Measurements from ENCODE around the gene FAM131B.

FAM131B gene

GRCh38 chr7:143345428-143345900 lies 17.0 kb downstream of the FAM131B start:
- Histone ChIP-seq H3K79me2 (ENCODE audit: control insufficient read depth, low read length) (no peaks in the 10 kb centered on the region), H3K4me1 (ENCODE audit: control insufficient read depth, low read length) (no peaks in the 10 kb centered on the region), H3K9me3 (ENCODE audit: control insufficient read depth, insufficient read depth, low read length) (no peaks in the 10 kb centered on the region), H3K27ac (ENCODE audit: low read depth, low read length) (no peak overlapping the region), H4K20me1 (ENCODE audit: control insufficient read depth, insufficient read depth, low read depth, low read length) (no peaks in the 10 kb centered on the region), H3F3A (ENCODE audit: control insufficient read depth, insufficient read depth) (no peaks in the 10 kb centered on the region), H3K4me3 (ENCODE audit: low read length) (no peak overlapping the region), H3K27me3 (ENCODE audit: control insufficient read depth, low read length) (peaks cover 26% of the 10 kb centered on the region), H3K36me3 (ENCODE audit: control insufficient read depth, low read length) (no peaks in the 10 kb centered on the region), H3K9me2 (replicated peaks; ENCODE audit: control insufficient read depth, low read length) (no peaks in the 10 kb centered on the region), H3K4me2 (ENCODE audit: low read length) (no peak overlapping the region)
- TF ChIP-seq CTCF (IDR thresholded peaks at IDR 0.05; ENCODE audit: low read depth, low read length, poor library complexity, severe bottlenecking) (no peak), EZH2phosphoT487 (IDR thresholded peaks at IDR 0.05; ENCODE audit: borderline replicate concordance, low read length) (no peak)

- Histone ChIP-seq H3K4me2 (ENCODE audit: low read length) (no peak overlapping the region), H4K20me1 (ENCODE audit: control insufficient read depth, insufficient read depth, low read depth, low read length) (no peaks in the 10 kb centered on the region), H3K4me3 (ENCODE audit: low read length) (no peak overlapping the region), H3K4me1 (ENCODE audit: control insufficient read depth, low read length) (no peaks in the 10 kb centered on the region), H3K27me3 (ENCODE audit: control insufficient read depth, low read length) (peaks cover 26% of the 10 kb centered on the region), H3K9me3 (ENCODE audit: control insufficient read depth, insufficient read depth, low read length) (no peaks in the 10 kb centered on the region), H3K27ac (ENCODE audit: low read depth, low read length) (no peak overlapping the region), H3F3A (ENCODE audit: control insufficient read depth, insufficient read depth) (no peaks in the 10 kb centered on the region), H3K36me3 (ENCODE audit: control insufficient read depth, low read length) (no peaks in the 10 kb centered on the region), H3K9me2 (replicated peaks; ENCODE audit: control insufficient read depth, low read length) (no peaks in the 10 kb centered on the region), H3K79me2 (ENCODE audit: control insufficient read depth, low read length) (no peaks in the 10 kb centered on the region)
- no peak for TF ChIP-seq EZH2phosphoT487 (IDR thresholded peaks at IDR 0.05; ENCODE audit: borderline replicate concordance, low read length)
- TF ChIP-seq CTCF (IDR thresholded peaks at IDR 0.05; ENCODE audit: low read depth, low read length, poor library complexity, severe bottlenecking), result no peak
These were observed 18.9 kb downstream of the FAM131B start for GRCh38 chr7:143343596-143343995.

GRCh38 chr7:143341842-143342241 lies 20.7 kb downstream of the FAM131B start:
- Histone ChIP-seq H3K36me3 (ENCODE audit: control insufficient read depth, low read length) (no peaks in the 10 kb centered on the region), H3K27ac (ENCODE audit: low read depth, low read length) (no peak overlapping the region), H3K4me2 (ENCODE audit: low read length) (no peak overlapping the region), H4K20me1 (ENCODE audit: control insufficient read depth, insufficient read depth, low read depth, low read length) (no peaks in the 10 kb centered on the region), H3K4me1 (ENCODE audit: control insufficient read depth, low read length) (no peaks in the 10 kb centered on the region), H3K9me2 (replicated peaks; ENCODE audit: control insufficient read depth, low read length) (no peaks in the 10 kb centered on the region), H3K9me3 (ENCODE audit: control insufficient read depth, insufficient read depth, low read length) (no peaks in the 10 kb centered on the region), H3K79me2 (ENCODE audit: control insufficient read depth, low read length) (no peaks in the 10 kb centered on the region), H3F3A (ENCODE audit: control insufficient read depth, insufficient read depth) (no peaks in the 10 kb centered on the region), H3K4me3 (ENCODE audit: low read length) (no peak overlapping the region), H3K27me3 (ENCODE audit: control insufficient read depth, low read length) (peaks cover 21% of the 10 kb centered on the region)
- no peak for TF ChIP-seq EZH2phosphoT487 (IDR thresholded peaks at IDR 0.05; ENCODE audit: borderline replicate concordance, low read length)
- TF ChIP-seq CTCF (IDR thresholded peaks at IDR 0.05; ENCODE audit: low read depth, low read length, poor library complexity, severe bottlenecking), result no peak

All from DOHH2 (cell line).